Stromal cell of bone marrow (primary cell): Measurements from ENCODE around the gene CCL18.
A peak's percentile ranks its signal among the peaks of the same experiment; 100 is the strongest.
"Not testable (repeated sequence)": the region's sequence is repeated elsewhere in the genome, so short reads cannot be mapped to it uniquely, and the experiment has no call there.

Experiments used
- DNase-seq: peaks from one replicate; pipeline ENCODE4 v3.0.0-alpha.2; 2012; ENCODE audit warnings: low read depth

Gene CCL18

DNA sequence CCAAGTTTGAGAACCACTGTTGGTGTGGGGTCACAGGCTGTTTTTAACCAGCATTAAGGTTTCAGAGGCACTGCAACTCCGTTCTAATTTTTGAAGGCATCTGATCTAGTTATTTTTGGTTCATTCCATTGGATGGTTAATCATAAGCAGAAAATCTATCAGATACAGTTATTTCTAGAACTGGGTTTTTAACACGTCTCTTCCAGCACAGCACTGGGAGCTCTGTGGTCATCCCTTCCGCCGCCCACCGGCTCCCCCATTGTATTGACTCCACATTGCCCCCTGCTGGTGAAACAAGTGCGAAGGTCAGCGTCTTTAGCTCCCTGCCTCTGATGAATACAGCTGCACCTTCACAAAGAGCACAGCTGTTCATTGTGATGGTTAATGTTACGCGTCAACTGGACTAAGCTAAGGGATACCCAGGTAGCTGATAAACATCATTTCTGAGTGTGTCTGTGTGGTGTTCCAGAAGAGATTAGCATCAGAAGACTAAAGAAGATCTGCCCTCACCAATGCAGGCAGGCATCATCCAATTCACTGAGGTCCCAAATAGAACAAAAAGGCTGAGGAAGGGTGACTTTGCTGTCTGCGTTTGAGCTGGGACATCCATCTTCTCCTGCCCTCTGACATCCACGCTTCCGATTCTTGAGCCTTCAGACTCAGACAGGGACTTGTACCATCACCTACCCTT, 8.5 kb downstream of the CCL18 start:
- peak; percentile 5 for DNase-seq

DNA sequence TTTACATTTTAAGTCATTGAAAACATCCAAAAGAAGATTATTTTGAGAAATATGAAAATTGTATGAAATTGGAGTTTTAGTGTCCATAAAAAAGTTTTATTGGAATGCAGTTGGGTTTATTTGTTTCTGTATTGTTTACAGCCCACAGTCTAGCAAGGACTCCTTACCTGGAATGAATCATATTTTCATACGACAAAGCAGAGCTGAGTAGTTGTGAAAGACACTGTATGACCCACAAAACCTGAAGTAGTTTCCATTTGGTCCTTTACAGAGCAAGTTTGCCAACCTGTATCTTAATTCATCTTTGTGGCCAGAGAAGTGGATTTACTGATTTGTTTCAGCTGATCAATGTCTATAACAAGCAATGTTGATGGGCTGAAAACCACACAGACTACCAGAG, 10.3 kb downstream of the CCL18 start:
- no peak for DNase-seq

DNA sequence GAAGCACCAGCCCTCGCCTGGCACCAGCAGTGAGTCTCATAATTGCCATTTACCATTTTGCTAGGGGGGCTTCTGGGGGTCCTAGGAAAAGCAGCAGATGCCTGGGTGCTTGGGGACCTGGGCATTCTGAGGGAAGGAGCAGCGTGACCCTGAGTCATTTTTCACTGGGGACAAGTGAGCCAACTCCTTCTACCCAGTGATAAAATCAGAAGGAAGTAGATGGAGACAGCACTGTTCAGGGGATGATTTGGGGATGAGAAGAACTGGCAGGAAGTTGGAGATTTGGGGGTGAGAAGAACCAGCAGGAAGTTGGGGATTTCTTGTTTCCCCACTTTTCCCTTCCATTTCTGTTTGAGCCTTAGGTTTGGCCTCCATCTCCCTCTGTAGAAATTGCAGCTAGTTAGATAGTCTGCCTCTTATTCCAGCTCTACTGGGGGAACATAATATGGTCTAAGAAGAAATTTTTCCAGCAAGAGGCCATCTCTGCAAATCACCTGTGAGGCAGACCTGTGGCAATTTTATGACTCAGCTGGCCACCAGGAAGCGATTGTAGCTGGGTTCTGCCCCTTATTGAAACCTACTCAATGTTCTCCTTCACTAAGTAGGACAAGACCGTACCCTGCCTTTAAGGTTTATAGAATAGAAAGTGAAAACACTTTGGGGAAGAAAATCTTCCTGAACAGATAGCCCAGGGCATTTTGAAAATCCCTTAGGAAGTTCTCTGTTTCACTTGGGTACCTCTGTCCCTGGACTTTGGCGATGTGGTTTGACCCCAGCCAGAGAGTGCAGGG, 17.8 kb downstream of the CCL18 start:
- not testable (repeated sequence) for DNase-seq

DNA sequence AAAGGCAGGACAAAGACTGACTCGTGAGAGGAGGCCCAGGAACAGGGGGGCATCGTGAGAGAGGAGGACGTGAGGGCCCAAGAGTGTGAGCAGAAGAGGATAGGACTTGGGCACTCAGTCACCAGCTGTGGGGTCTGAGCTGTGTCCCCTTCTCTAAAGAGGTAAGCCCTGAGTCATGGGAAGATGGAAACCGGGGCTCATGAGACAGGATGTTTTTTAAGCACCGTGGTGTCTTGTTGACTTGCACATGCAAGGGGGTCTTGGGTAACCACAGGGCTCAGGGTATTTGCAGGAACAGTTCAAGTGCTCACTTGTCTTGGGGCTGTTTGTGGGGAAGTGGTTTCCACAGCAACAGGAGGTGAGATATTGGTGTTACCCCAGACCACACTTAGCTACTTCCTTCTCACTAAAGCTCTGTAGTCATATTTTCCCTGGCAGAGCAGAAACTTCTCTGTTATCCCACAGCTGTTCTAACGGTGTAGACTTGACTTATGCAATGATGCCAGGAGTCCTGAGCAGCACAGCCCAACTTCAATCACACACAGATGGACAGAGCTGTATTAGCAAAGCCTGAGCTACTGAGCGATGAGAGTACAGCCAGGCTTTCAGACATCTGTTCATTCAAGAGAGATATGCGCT, 18.5 kb downstream of the CCL18 start:
- not testable (repeated sequence) for DNase-seq

DNA sequence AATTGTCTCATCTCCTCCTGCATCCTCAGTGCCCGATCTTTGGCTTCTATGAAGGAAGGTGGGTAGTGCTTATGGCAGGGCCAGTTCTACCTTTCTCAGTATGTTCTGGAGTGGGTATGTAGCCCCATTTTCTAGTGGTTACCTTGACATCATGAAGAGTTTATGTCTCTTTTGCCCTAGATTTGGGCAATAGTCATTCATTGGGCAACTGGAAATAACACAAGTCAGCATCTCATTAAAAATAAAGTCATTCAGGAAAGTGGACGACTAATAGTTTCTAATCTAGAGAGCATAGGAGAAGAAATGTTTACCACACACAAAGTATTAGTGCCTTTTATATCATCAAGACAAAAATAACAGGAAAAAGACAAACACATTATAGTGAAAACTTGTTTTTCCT, 19.6 kb downstream of the CCL18 start:
- not testable (repeated sequence) for DNase-seq

DNA sequence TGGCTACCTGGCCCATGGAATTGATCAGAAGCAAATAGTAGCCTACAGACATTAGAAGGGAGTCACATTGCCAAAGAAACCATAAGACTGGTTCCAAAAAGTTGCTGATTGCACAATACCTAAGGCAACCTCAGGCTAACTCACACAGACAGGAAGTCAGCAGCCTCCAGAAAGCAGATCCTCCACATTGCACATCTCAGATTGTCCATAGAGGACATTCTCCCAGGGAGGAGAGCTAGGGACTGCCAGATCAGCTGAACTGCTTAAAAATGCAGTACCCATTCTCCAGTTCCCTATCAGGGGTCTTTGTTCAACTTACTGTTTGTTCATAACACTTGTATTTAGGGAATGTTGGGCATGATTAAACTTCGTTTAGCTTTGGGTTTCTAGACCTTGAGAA, 21.7 kb downstream of the CCL18 start:
- peak; percentile 7 for DNase-seq

DNA sequence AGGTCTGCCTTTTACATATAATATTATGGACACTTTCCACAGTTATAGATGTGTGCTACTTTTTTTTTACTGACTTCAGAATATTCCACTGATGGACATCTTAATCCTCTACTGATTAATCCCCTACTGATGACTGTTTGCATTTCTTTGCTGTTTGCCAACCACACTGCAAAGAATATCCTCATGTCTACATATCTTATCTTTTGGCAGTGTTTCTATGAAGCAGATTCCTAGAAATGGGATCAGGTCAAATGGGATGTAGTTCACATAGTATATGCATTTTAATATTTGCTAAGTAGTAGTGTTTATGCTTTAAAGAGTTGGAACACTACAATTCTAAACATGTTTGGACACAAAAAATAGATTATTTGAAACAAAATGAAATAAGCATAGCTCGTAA, 22.7 kb downstream of the CCL18 start:
- no peak for DNase-seq

DNA sequence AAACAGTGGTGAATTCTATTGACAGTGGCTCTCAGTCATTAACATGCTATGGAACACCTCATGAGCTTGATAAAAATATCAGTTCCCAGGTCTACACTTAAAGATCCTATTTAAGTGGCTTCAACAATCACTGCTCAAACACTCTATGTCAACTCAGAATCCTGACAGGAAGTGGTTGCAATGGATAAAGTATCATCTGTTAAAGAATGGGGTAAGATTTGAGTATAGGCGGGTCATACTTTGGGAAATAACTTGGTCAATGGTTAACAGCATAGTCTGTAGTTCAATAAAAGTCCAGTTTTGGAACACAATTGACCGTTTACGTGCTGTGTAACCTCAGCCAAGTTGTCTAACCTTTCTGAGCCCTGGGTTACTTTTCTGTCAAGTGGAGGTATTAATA, 23.4 kb downstream of the CCL18 start:
- DNase-seq: not testable (repeated sequence)

DNA sequence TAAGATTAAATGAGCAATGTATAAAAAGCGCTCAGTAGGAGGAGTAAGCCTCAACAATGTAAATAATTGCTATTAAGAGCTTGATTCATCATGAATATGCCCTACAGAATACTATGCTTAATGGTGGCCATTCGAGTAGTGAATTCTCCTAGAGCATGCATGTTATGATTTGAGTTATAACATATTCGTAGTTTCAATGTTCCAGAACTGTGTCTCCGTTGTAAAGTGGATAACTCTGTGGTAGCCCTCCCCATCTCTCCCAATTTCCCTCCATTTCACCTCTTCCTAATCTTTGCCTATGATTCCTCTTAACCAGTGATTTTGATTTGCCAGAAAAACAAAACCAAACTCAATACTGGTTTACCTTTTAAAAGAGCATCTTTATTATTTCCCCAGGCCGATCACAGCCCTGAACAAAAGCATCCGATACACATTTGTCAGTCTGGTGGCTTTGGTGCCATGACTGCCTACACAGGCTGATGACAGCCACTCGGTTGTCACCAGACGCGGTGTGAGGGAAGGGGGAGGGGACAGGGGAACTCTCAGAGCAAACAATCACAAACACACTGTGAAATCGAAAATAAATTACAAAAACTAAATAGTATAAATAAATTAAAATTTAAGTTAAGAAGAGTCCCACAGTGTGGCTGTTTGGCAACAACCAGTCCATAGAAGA, 24.0 kb downstream of the CCL18 start:
- not testable (repeated sequence) for DNase-seq

DNA sequence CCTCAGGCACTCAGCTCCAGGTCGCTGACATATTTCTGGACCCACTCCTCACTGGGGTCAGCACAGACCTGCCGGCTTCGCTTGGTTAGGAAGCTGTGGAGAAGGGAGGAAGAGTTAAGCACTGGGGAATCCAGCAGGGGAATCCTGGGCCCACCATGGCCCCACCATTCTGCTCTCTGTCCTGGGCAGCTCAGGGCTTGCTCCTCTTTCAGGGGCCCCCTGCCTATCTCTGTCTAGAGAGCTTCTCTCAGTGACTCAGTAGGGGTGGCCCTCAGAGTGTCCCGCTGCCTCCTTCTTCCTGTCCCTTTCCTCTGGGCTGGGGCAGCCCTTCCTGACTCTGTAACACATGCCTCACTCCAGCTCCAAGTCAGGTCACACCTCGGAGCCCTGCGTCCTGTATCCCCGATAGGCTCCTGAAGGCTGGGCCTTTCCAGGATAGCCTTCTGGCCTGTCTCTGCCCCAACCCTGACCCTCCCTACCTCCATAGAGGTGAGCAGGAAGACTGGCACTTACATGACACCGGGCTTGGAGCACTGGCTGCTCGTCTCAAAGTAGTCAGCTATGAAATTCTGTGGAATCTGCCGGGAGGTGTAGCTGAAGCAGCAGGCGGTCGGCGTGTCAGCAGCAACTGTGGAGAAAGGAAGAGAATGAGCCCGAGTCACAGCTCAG, 24.7 kb downstream of the CCL18 start:
- DNase-seq: no peak

DNA sequence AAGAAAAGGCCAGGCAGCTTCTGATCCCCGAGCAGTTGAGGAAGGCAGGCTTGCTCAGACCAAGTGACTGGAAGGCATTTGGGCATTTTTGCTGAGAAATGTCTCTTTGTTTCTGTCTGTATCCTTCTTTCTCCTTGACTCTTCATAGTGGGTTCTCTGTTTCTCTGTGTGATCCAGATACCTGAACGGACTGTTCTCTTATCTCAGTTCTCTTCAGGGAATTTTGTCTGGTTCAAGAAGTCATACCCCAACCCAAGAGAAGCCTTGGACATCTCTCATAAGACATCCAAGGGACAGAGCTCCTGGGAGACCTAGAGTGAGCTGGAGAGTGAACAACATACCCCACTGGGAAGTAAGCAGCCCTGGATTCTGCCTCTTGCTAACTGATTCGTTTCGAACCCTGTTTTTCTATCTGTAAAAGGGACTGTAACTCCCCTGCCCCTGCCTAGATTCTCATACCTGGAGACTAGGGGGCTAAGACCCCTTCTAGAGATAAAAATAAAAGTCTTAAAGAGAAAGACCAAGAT, 25.3 kb downstream of the CCL18 start:
- DNase-seq: no peak

DNA sequence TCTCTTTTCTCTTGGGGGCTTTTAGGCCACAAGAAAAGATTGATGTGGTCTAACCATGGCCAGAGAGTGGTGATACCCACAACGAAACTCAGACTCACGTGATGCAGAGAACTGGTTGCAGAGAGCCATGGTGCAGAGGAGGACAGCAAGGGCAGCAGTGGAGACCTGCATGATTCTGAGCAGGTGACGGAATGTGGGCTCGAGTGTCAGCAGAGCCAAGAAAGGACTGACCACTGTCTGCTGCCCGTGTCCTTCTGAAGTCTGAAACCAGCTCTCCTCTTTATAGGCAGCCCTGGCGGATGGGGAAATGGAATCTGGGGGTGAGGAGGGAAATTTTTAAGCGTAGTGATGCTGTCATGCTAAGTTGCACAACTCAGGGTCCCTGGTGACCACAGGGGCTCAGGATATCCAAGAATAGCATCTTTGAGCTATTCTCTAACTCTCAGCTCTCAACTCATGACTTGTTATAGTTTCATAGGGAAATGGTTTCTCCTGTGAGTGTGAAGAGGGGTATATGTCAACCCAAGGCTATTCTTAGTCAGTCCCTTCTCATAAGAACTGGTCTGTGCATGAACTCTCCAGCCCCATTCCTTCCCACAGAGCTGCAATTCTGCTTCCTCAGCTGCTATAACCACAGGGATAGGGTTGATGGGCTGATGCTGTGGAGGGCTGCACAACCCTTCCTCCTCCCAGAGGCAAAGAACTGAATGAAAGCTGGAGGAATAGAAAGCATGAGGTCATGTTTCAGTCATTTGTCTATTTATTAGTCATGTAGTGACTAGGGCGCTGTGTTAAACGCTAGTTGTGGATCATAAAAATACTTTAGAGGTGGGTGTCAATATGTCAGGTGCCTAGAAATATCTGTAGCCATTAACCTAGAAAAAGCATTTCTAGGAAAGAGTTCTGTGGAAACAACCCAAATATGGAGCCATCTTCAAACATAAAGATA, 26.1 kb downstream of the CCL18 start, which contains the start of gene CCL3:
TSS of gene CCL3 (minus strand) at position 256 of the 949 bp plus-strand sequence. CDS start at position 171, 85 bp downstream.
- peak; percentile 10 for DNase-seq

DNA sequence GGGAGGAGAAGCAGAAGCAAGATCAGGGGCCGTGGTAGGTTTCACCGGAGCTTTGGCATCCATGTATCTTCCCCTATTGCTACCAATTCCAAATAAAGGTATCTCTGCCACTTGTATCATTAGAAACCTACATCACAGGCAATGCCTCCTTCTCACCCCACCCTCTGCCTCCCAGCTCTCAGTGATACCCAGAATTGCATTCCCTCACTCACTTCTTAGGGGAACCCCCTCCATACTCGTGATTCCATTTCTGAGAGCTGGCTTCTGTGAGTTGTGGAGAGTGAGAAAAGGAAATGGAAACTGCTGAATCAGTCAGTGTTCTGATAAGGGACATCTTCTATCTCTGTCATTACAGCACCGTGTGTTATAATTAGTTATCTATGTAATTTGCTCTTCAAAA, 28.2 kb downstream of the CCL18 start:
- no peak for DNase-seq

DNA sequence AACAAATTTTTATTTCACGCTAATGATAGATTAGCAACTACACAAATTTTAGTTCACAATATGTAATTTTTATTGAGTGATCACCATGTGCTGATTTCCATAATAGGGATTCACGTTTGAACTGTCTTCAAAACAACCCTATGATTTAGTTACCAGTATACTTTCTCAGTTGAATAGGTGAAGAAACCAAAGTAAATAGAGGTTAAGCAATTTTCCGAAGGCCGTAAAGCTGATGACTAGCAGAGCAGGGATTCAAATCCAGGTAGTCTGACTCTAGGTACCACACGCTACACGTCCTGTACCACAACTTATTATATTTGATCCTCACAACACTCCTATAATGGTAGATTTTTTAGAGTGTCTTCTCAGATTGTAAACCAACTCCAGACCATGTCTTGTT, 28.6 kb downstream of the CCL18 start:
- not testable (repeated sequence) for DNase-seq

DNA sequence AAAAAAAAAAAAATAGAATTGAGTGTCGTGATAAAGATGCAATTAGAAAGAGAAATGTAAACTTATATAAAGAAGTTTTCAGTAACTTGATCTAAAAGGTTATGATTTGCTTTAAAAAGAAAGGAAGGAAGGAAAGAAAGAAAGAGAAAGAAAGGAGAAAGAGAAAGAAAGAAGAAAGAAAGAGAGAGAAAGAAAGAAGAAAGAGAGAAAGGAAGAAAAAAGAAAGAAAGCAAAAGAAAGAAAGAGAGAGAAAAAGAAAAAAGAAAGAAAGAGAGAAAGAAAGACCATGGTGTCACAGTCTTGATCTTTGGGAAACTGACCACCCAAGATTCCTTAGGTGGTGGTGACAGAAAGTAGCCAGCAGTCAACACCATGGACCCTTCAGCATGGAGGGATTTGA, 30.2 kb downstream of the CCL18 start:
- DNase-seq: no peak

DNA sequence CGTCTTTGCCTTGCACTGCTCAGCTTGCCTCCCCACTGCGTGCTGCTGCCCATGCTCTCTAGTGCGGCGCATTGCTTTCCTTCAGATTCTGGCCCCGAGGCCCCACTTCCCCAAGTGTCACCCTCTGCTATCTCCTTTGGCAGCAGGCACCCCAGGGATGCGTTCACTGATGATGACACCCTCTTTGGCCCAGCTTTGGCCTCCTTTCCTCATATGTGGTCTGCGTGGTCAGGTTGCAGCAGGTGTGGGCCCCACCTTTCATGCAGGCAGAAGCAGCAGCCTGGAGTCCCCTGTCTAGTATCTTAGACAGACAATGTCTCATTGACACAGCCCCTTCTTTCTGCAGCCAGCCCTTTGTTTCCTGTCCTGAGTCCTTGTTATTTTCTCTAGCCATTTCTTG, 30.7 kb downstream of the CCL18 start:
- DNase-seq: no peak

DNA sequence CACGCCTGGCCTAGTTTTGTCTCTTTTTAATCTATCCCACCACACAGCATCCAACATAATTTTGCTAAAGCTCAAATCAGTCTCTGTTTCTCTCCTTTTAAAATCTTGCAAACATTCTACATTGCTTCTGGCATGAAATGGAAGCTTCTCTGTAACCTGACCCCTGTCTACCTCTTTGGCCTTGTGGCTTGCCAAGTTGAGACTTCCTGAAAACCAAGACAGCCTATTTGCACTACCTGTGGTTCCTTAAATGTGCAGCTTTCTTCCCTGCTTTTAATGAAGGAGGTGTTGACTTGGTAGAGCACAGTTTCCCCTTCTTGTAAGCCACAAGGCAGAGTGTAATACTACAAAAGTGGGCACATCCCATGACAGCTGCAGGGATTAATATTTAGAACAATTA, 31.9 kb downstream of the CCL18 start:
- no peak for DNase-seq

DNA sequence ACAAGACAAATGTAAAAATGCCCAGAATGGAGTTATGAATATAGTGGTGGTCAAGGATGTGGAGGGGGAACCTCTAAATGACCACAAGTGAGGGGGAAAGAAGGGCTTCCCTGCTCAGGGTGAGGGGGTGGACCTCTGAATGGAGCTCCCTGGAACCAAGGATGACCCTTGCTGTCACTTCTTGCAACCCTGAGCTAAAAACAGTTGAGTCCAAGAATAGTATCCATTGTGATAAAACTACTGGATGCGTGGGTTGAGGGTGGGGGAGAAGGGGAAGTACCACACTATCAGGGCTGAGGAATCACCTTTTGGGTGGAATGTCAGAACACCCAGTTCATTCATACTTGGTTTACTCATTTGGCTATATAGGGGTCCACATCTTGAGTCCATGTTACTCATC, 34.9 kb downstream of the CCL18 start:
- not testable (repeated sequence) for DNase-seq

DNA sequence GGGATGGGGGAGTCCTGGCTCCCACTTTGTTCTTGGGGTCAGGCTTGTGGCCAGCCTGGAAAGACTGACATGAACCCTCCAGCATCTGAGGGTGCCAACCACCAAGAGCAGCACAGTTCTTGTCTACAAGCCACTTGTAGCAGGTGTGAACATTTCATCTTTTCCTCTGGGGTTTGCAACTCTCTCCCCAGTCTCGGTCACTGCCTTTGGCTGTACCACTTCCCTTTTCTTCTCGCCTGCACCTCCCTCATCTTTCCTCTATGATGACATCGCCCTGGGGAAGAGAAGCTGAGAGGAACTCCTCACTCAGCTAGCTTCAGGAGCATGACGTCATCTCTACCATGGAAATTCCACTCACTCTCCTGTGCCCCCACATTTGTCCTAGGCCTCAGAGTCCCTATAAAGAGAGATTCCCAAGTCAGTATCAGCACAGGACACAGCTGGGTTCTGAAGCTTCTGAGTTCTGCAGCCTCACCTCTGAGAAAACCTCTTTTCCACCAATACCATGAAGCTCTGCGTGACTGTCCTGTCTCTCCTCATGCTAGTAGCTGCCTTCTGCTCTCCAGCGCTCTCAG, 39.4 kb downstream of the CCL18 start, which contains the start of gene CCL4:
TSS of gene CCL4 (plus strand) at position 427 of the 575 bp plus-strand sequence. CDS start at position 506, 79 bp downstream.
- DNase-seq: not testable (repeated sequence)

DNA sequence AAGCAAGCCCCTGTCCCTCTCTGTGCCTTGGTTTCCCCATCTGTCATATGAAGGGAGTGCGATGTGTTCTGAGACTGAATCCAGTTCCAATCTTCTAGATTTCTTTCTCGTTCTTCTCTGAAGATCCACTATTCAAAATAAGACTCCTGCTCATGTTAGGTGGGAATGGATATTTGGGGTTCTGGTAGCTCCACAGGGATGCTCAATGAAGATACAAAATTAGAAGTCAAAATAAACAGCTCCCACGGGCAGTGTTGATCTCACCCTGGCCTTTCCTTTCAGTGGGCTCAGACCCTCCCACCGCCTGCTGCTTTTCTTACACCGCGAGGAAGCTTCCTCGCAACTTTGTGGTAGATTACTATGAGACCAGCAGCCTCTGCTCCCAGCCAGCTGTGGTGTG, 40.2 kb downstream of the CCL18 start:
- not testable (repeated sequence) for DNase-seq
